Gastrocnemius medialis (tissue), 4 donors: ENCODE measurements around the gene SH3BP2.

Experiments used
- POLR2A ChIP-seq, 2 donors: fragments of 450-650 bp; IDR thresholded peaks; one replicate each; pipeline ENCODE4 v1.6.1; 2017; ENCODE audit warnings: antibody characterized with exemption in 2 of 2, mild to moderate bottlenecking in 2 of 2, moderate library complexity in 2 of 2
- TF ChIP-seq, protein P1 (sequence below), 5 experiments: fragments of 450-650 bp in 3 of 5; fragments of 200-600 bp in 2 of 5; sonication (generic) in 2 of 5; IDR thresholded peaks in 4 of 5; conservative IDR thresholded peaks in 1 of 5; 1 replicate in 4 of 5; 2 replicates in 1 of 5; pipeline ENCODE4 v1.5.1; 2016 to 2019; ENCODE audit warnings: antibody characterized with exemption in 5 of 5, mild to moderate bottlenecking in 3 of 5, moderate library complexity in 3 of 5

DNA sequence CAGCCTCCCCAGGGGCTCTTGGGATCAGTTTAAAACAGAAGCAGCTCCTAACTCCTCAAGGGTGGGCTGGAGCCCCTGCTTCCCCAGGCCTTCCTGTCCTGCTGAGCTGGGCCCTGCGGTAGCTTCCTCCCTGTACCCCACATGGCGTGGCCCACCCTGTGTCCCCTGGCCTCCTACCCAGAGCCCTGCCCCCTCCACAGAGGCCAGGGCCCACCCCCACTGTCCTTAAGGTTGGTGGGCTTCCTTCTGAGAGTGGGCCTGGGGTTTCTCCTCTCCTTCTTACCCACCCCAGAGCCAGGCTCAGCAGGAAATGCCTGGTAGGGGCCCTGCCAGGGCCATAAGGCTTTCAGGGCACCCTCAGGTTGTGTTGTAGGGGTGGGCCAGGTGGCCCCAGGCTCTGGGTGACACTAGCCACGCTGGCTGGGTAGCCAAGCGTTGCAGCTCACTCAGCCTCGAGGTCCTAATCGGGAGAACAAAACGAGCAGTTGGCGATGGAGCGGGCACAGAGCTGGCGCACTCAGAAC lies 11.6 kb downstream of the SH3BP2 start:
- TF ChIP-seq, protein P1, sequence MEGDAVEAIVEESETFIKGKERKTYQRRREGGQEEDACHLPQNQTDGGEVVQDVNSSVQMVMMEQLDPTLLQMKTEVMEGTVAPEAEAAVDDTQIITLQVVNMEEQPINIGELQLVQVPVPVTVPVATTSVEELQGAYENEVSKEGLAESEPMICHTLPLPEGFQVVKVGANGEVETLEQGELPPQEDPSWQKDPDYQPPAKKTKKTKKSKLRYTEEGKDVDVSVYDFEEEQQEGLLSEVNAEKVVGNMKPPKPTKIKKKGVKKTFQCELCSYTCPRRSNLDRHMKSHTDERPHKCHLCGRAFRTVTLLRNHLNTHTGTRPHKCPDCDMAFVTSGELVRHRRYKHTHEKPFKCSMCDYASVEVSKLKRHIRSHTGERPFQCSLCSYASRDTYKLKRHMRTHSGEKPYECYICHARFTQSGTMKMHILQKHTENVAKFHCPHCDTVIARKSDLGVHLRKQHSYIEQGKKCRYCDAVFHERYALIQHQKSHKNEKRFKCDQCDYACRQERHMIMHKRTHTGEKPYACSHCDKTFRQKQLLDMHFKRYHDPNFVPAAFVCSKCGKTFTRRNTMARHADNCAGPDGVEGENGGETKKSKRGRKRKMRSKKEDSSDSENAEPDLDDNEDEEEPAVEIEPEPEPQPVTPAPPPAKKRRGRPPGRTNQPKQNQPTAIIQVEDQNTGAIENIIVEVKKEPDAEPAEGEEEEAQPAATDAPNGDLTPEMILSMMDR (IDR thresholded peaks at IDR 0.05 in 4 of 5, conservative IDR thresholded peaks at IDR 0.05 in 1 of 5) = no peak
- no peak for TF ChIP-seq POLR2A (IDR thresholded peaks at IDR 0.05)
